KOPT-K1 (cell line): Measurements from ENCODE around the gene EEF1E1.
"Not testable (repeated sequence)": the region's sequence is repeated elsewhere in the genome, so short reads cannot be mapped to it uniquely, and the experiment has no call there.

ENCODE experiments used
- H3K27ac ChIP-seq: fragments of 200-600 bp; sonication (generic); 2 replicates; pipeline ENCODE4 v1.5.1; 2016; ENCODE audit warnings: antibody characterized with exemption, mild to moderate bottlenecking, low read depth, low read length; ENCODE audit not compliant: poor library complexity, severe bottlenecking
- H3K36me3 ChIP-seq: fragments of 200-600 bp; sonication (generic); 2 replicates; pipeline ENCODE4 v1.5.1; 2017; ENCODE audit warnings: antibody characterized with exemption, mild to moderate bottlenecking, low read length, moderate library complexity; ENCODE audit not compliant: insufficient read depth
- H3K9me3 ChIP-seq: fragments of 200-600 bp; sonication (generic); 2 replicates; pipeline ENCODE4 v1.5.1; 2017; ENCODE audit warnings: antibody characterized with exemption, low read length, mild to moderate bottlenecking; ENCODE audit not compliant: insufficient read depth, poor library complexity, severe bottlenecking

EEF1E1 gene

DNA sequence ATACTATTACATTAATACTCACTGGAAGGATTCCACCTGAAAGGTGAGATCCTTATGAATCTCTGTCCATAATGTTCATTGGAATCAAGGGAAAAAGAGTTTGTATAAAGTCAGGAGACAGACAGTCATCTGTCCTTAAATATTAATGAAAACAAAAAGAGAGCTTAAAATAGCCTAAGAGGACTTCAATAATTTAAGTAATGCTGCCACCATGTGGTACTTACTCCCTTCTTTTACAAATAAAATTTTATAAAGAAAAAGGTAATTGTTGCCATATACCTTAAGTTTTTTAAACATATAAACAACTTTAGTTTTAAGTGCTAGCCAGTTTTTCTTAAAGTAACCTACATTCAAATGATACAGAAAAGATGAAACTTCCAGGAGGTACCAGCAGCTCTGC is 43.2 kb downstream of the EEF1E1 start:
- no peak overlapping the region for H3K27ac ChIP-seq
- peaks cover 74% of the 10 kb centered on the region for H3K36me3 ChIP-seq
- H3K9me3 ChIP-seq = no peaks in the 10 kb centered on the region

DNA sequence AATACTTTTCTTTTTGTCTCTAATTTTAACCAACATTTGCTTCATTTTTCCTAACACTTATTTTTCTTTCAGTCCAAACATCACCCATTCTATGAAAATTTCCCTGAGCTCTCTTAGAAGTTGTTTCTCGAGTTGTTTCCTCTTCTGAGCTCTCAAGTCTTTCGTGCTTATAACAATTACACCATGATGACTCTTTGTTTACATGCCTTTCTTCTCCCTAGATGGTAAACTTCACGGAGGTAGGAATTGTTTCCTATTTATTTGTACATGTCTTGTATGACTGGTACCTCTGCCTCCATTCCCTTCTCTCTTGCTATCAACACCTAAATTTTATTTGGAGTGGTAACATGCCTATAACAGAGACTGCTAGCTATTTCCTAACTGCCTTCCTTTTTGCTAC is 44.6 kb downstream of the EEF1E1 start:
- H3K27ac ChIP-seq = no peak overlapping the region
- H3K36me3 ChIP-seq = peaks cover 80% of the 10 kb centered on the region
- no peaks in the 10 kb centered on the region for H3K9me3 ChIP-seq

DNA sequence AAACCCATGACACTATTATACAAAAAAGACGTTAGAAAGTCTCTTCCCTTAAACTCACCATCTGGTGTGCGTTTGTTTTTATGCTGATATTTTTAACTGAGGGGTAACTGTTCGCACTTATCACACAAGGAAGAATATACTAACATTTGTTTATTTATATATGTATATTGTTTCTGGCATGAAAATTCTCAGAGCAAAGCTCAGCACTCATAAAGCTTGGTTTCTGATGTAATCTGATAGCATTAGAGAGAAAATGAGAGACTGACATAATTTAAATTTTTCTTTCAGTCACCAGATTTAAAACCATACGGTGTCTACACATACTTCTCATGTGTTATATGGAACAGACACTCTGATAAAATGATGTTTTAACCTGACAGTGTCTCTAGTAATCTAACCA is 45.1 kb downstream of the EEF1E1 start:
- H3K27ac ChIP-seq = no peak overlapping the region
- H3K9me3 ChIP-seq = no peaks in the 10 kb centered on the region
- H3K36me3 ChIP-seq = peaks cover 83% of the 10 kb centered on the region

DNA sequence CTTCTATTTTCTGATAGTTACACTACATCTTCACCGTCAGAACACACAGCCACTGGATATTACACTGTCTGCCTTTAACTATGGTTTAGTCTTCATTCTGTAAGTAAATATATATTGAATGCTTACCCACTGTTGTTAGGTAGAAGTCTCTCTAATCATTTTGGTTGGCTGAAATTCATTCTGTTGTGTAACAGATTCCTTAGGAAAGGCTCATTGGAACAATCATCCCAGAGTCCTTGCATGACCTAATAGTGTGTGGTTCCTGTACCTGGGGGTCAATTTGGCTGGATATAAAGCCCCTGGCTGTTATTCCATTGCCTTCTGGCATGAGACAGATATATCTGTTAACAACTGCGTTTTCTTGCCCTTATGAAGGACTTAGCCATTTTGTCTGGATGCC is 48.1 kb downstream of the EEF1E1 start:
- Histone ChIP-seq H3K9me3 (no peaks in the 10 kb centered on the region), H3K36me3 (peaks cover 75% of the 10 kb centered on the region), H3K27ac (no peak overlapping the region)

DNA sequence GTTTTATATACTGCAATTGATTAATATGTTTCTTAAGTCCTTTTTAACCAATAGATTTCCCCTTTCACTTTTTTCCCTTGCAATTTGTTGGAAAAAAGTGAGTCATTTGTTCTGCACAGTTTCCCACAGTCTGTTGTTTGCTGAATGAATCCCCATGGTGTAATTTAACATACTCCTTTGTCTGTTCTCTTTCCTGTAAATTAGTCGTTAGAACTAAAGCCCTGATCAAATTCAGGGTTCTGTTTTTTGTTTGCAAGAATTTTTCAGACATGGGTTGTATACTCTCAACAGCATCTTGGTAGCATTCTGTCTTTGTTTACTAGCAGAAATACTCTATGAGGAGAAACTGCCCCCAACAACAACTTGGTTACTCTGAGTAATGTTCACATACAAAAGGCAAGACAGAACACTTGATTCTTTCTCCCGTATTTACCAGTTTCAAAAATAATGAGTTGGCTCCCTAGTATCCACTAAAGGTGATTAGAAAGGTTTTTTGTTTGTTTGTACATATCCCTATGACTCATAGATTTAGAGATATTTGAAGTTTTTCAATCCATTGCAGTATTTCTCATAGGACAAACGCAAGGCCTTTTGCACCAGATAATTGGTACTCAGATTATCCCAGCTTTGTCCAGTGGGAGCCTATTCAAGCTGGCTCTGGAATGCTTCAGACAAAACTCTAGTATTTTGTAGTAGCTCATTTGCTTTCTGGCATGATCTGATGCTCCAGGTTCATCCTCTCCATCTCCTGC is 54.6 kb downstream of the EEF1E1 start:
- Histone ChIP-seq H3K9me3 (peaks cover 26% of the 10 kb centered on the region), H3K27ac (no peak overlapping the region), H3K36me3 (peaks cover 67% of the 10 kb centered on the region)

DNA sequence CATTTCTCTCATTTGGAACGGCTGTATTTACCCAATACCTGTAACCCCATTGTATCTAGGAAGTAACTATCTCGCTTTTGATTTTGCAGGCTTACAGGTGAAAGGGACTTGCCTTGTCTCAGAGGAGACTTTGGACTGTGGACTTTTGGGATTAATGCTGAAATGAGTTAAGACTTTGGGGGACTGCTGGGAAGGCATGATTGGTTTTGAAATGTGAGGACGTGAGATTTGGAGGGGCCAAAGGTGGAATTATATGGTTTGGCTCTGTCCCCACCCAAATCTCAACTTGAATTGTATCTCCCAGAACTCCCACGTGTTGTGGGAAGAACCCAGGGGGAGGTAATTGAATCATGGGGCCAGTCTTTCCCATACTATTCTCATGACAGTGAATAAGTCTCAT is 56.6 kb downstream of the EEF1E1 start:
- H3K36me3 ChIP-seq = peaks cover 64% of the 10 kb centered on the region
- H3K27ac ChIP-seq = not testable (repeated sequence)
- H3K9me3 ChIP-seq = peaks cover 26% of the 10 kb centered on the region

DNA sequence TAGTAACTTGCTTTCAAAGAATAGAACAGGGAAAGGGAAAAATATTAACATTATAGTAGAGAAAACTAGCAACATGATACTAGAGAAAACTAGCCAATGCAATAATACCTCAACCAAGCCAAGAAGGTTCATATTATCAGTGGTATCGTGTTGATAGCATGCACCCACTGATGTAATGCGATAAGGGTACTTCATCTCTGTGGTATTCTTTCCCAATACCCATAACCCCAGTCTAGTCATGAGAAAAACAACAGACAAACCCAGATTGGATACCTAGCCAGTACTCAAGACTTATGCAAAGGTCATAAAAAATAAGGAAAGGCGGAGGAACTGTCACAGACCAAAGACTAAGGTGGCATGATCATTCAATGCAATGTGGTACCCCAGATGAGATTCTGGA is 59.1 kb downstream of the EEF1E1 start:
- peaks cover 71% of the 10 kb centered on the region for H3K36me3 ChIP-seq
- H3K9me3 ChIP-seq = peaks cover 26% of the 10 kb centered on the region
- no peak overlapping the region for H3K27ac ChIP-seq

DNA sequence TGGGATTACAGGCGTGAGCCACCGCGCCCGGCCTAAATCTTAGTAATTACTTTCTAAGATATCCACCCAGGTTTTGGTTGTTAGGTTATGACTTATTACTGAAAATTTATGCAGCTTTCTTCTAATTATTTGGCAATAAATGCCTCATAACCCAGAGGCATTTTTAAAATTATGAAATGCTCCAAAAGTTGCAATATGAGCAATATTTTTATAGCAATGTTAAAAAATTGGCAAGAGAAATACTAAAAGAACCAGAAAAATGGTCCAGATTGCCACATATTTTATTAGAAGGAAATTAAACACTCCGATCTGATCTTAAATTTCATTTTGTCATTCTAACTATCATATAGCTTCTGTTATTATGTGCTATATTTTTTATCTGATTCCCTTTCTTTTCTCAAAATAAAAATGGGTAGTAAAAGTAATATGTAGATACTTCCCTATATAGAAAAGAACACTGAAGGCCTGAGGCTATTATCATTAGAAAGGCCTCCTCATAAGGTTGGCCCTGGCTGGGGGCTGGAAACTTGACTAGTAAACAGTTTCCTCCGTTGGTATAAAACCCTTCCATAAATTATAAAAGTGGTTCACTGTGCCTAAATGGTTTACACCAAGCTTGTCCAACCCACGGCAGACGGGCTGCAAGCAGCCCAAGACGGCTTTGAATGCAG is 60.3 kb downstream of the EEF1E1 start:
- Histone ChIP-seq H3K36me3 (peaks cover 60% of the 10 kb centered on the region), H3K27ac (no peak overlapping the region), H3K9me3 (peaks cover 23% of the 10 kb centered on the region)

DNA sequence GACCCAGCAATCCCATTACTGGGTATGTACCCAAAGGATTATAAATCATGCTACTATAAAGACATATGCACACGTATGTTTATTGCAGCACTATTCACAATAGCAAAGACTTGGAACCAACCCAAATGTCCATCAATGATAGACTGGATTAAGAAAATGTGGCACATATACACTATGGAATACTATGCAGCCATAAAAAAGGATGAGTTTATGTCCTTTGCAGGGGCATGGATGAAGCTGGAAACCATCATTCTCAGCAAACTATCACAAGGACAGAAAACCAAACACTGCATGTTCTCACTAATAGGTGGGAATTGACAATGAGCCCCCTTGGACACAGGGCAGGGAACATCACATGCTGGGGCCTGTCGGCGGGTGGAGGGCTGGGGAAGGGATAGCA is 68.2 kb downstream of the EEF1E1 start:
- not testable (repeated sequence) for H3K9me3 ChIP-seq, H3K27ac ChIP-seq
- H3K36me3 ChIP-seq = peaks cover 16% of the 10 kb centered on the region

DNA sequence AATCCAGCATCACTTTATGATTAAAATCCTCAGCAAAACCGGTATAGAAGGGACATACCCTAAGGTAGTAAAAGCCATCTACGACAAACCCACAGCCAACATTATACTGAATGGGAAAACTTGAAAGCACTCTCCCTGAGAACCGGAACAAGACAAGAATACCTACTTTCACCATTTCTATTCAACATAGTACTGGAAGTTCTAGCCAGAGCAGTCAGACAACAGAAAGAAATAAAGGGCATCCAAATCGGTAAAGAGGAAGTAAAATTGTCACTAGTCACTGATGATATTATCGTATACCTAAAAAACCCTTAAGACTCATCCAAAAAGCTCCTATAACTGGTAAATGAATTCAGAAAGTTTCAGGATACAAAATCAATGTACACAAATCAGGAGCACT is 71.4 kb downstream of the EEF1E1 start:
- no peak overlapping the region for H3K27ac ChIP-seq
- H3K36me3 ChIP-seq = peaks cover 12% of the 10 kb centered on the region
- peaks cover 7% of the 10 kb centered on the region for H3K9me3 ChIP-seq
